Stimulated activated CD8-positive, alpha-beta memory T cell treated with anti-CD3 and anti-CD28 coated beads, Interleukin-15, amount 100 ng/mL, for 24 hours (primary cell): ENCODE data around the gene MON1B.
"Not testable (repeated sequence)": the region's sequence is repeated elsewhere in the genome, so short reads cannot be mapped to it uniquely, and the experiment has no call there.

ENCODE experiments used
- DNase-seq: peaks from one replicate; pipeline ENCODE4 v3.0.0-alpha.2; 2020; ENCODE audit warnings: low read depth

The MON1B gene

GRCh38 chr16:77197747-77198146 lies 6.8 kb downstream of the MON1B start:
- DNase-seq = no peak

GRCh38 chr16:77199211-77199610 lies 8.2 kb downstream of the MON1B start, which contains the start of gene SYCE1L:
TSS of gene SYCE1L (plus strand) at chr16:77199408. CDS start at chr16:77199452, 44 bp downstream.
- DNase-seq = no peak

DNA sequence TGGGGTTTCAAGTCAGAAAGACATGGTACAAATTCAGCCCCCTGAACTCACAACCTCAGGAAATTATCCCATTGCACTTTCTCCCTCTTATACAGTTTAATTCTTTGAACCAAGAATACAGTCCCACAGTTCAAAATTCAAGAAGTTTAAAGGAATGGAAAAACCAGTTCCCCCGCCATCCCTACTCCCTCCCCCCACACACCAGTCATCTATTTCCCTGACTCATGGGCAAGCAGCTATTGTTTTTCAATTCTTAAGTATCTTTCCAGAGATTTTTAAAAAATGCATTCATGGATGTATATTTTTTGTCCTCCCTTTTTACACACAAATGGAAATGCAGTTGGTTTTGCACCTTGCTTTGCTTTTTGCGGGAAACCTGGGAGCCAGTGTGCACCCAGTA lies 15.5 kb downstream of the MON1B start:
- no peak for DNase-seq

DNA sequence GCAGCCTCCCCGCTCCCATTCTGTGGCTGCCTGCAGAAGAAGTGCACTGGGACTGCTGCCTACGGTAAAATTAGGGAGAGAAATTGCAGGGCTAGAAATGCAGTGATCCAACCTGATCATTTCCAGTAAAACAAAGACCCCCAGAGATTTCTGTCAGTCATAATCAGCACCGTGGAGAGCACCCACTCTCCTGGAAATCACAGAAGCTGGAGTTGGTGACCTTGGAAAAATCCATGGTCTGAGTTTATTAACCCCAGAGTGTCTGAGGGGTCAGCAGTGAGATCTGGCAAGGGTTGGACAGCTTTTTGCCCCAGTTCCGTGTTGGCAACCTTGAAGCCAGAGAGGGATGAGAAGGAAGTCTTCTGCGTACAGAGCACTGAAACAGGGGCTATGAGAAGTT lies 16.0 kb downstream of the MON1B start:
- DNase-seq = no peak

- no peak for DNase-seq
These were observed 17.4 kb downstream of the MON1B start for GRCh38 chr16:77208382-77208781.

GRCh38 chr16:77211880-77212740 lies 21.1 kb downstream of the MON1B start:
- peak; percentile 32 for DNase-seq

- DNase-seq = peak; percentile 57
These were observed 22.0 kb downstream of the MON1B start for GRCh38 chr16:77212741-77213541.

GRCh38 chr16:77213542-77214106 lies 22.6 kb downstream of the MON1B start:
- no peak for DNase-seq

DNA sequence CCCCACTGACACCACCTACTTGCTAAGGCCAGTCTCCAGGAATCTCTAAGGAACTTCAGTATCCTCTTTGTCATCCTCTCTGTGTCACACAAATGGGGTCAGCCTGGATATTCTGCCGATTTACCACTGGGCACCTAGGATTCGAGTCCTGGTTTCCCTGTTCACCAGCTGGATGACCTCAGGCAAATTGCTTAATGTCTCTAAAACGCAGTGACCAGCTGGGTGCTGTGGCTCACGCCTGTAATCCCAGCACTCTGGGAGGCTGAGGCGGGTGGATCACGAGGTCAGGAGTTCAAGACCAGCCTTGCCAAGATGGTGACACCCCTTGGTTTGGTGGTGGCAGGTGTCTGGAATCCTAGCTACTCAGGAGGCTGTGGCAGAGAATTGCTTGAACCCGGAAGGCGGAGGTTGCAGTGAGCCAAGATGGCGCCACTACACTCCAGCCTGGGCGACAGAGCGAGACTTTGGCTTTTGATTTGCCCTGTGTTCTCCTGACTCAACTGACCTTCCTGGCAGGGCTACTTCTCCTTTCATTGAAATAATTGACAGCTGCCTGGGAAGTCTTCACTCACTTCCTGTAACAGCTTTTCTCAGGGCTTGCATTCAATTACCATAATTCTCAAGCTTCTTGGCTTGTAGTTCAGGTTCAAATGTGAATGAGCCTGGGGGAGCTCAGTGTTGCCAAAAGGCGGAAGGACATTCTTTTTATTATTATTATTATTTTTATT lies 23.6 kb downstream of the MON1B start:
- DNase-seq = no peak

- no peak for DNase-seq
These were observed 28.4 kb downstream of the MON1B start for GRCh38 chr16:77219437-77219836.

GRCh38 chr16:77220427-77220826 lies 29.4 kb downstream of the MON1B start:
- DNase-seq = no peak

DNA sequence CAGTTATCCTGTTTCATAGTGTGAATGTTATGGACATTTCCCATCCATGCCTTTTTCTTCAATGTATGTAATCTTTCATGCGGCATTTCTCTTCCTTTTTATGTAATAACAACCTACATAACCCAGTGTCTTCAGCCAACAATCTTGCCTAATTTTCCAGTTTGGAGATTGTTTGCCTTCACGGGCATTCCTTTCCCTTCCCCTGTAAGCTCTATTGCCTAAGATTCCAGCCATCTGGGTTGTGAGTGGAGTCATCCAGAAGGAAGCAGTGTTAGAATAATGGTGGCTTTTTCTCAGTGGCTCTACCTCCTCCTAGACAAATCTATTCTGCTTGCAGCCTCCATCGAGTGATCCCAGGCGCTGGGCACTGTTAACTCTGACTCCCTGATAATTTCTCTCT lies 30.5 kb downstream of the MON1B start:
- DNase-seq = no peak

GRCh38 chr16:77223184-77223583 lies 32.2 kb downstream of the MON1B start:
- DNase-seq = no peak

DNA sequence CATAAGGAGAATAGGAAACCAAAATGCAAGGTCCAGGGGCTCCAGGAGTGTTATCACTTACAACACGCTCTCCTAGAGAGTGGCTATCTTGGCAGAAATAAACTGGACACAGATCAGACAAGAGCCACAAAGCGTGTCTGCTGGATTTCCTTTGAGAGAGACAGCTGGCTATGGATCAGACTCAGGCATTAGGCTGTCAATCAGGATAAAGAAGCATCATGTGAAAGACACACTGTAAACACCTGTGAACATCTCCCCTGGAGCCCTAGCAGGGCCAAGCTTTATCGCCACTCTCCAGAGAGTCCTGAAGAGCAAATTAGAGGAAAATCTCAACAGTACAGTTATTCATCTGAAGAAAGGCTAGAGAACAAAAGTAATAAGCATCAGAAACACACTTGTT lies 34.2 kb downstream of the MON1B start:
- no peak for DNase-seq

- DNase-seq = no peak
These were observed 36.8 kb downstream of the MON1B start for GRCh38 chr16:77227745-77228144.

- DNase-seq = no peak
These were observed 40.1 kb downstream of the MON1B start for GRCh38 chr16:77231047-77231446.

- no peak for DNase-seq
These were observed 43.0 kb downstream of the MON1B start for GRCh38 chr16:77233799-77234519.

DNA sequence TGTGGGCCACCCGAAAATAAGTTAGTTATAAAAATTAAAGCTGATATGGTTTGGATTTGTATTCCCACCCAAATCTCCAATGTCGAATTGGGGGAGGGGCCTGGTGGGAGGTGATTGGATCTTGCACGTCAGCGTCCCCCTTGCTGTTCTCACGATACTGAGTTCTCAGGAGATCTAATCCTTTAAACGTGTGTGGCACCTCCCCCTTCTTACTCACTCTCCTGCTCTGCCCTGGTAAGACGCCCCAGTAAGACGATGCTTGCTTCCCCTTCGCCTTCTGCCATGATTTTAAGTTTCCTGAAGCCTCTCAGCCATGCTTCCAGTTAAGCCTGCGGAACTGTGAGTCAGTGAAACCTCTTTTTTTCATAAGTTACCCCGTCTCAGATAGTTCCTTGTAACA lies 43.6 kb downstream of the MON1B start:
- DNase-seq = no peak

- DNase-seq = peak; percentile 82
These were observed 45.1 kb downstream of the MON1B start for GRCh38 chr16:77236063-77236511.

- no peak for DNase-seq
These were observed 47.6 kb downstream of the MON1B start for GRCh38 chr16:77238593-77238992.

DNA sequence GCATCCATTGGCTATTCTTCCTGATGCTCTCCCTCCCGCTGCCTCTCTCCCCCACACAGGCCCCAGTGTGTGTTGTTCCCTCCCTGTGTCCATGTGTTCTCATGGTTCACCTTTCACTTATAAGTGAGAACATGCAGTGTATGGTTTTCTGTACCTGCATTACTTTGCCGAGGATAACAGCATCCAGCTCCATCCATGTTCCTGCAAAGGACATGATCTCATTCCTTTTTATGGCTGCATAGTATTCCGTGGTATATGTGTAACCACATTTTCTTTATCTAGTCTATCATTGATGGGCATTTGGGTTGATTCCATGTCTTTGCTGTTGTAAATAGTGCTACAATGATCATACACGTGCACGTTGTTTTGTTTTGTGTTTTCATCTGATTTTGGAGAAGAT lies 51.5 kb downstream of the MON1B start:
- not testable (repeated sequence) for DNase-seq
